ENCODE results near the gene PRMT7. TPM values are rescaled to one million over a fixed set of nuclear protein-coding genes. Genes with fewer than 3 reads are reported as not detected.
"Not testable (repeated sequence)": the region's sequence is repeated elsewhere in the genome, so short reads cannot be mapped to it uniquely, and the experiment has no call there.

Gene PRMT7
- total RNA-seq, 4 donors from 2014 or later = 22.3 to 56.7 (median 35.8) TPM

DNA sequence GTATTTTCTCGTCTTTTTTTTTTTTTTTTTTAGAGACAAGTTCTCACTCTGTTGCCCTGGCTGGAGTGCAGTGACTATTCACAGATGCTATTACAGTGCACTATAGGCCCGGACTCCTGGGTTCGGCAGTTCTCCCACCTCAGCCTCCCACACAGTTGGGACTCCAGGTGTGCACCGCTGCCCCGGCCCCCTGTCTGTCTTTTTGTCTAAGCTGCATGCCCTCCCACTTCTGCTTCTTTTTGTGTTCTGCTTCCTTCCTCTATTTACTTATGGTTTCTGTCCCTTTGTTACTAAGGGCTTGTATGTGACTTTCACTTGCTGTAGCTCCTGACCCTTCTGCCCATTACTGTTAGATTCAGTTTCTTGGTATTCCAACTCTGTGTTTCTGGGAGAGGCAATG lies 26.0 kb upstream of the PRMT7 start:
- TF ChIP-seq, protein P1, sequence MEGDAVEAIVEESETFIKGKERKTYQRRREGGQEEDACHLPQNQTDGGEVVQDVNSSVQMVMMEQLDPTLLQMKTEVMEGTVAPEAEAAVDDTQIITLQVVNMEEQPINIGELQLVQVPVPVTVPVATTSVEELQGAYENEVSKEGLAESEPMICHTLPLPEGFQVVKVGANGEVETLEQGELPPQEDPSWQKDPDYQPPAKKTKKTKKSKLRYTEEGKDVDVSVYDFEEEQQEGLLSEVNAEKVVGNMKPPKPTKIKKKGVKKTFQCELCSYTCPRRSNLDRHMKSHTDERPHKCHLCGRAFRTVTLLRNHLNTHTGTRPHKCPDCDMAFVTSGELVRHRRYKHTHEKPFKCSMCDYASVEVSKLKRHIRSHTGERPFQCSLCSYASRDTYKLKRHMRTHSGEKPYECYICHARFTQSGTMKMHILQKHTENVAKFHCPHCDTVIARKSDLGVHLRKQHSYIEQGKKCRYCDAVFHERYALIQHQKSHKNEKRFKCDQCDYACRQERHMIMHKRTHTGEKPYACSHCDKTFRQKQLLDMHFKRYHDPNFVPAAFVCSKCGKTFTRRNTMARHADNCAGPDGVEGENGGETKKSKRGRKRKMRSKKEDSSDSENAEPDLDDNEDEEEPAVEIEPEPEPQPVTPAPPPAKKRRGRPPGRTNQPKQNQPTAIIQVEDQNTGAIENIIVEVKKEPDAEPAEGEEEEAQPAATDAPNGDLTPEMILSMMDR (IDR thresholded peaks at IDR 0.05) = no peak
- DNase-seq (ENCODE audit: low spot score) = no peak
- no peak for ATAC-seq (ENCODE audit: low FRiP score)

DNA sequence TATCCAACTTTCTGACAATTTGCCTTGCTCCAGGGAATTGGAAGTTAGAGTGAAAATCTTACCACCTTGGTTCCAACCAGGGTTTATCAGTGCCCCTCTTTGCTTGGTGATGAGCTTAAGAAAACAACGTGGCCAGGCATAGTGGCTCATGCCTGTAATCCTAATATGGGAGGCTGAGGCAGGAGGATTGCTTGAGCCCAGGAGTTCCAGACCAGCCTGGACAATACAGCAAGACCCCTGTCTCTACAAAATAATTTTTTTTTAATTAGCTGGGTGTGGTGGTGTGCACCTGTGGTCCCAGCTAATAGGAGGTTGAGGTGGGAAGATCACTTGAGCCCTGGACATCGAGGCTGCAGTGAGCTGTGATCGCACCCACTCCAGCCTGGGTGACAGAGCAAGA lies 25.1 kb upstream of the PRMT7 start:
- TF ChIP-seq, protein P1 (IDR thresholded peaks at IDR 0.05) = no peak
- ATAC-seq (ENCODE audit: low FRiP score) = no peak

GRCh38 chr16:68286153-68287074 lies 24.4 kb upstream of the PRMT7 start:
- TF ChIP-seq, protein P1 (IDR thresholded peaks at IDR 0.05) = no peak
- no peak for DNase-seq (ENCODE audit: low spot score)
- ATAC-seq (ENCODE audit: low FRiP score) = no peak

More for the DNA sequence above, 25.1 kb upstream of the PRMT7 start:
- no peak for DNase-seq (ENCODE audit: low spot score)

DNA sequence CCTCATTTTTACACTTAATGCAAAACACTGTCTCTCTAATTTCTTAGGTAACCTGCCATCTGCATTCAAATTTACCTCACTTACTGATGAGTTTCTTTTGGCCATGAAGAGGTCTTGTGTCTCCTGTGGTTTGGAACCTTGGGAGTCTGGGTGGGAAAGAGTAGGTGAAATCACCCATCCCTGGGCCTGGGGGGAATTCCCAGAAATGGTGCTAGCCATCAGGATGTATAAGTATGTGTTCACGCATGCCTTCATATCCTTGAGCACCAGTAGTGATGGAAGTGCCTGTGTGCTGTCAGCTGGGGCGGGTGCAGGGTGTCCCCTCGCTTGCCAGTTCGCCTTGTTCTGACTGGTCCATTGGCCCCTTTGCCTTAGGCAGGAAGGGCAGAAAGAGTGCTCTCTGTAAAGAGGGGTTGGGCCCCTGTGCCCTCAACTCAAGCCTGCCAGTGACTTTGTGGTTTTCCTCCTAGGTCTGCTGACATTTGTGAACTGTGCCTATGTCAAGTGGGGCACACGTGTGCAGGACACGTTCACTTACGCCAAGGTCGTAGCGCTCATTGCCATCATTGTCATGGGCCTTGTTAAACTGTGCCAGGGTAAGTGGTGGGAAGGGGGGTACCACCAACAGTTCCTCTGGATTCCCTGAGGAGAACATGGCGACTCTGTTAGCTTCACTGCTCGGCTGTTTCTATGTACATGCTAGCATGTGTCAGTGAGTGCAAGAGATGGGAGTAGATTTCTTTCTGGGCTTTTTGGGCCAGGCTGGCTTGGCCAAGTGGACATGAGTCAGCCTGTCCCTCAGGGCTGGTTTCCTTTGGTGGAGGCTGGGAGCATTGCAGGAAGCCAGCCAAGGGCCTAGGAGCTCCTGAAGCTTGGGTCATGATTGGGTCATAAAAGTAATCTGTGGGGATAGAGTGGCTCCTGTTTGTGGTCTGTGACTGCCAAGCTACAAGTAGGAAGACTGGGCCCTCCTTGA lies 23.3 kb upstream of the PRMT7 start:
- peak; percentile 74 for ATAC-seq (ENCODE audit: low FRiP score)

GRCh38 chr16:68288252-68288650 lies 22.6 kb upstream of the PRMT7 start:
- TF ChIP-seq, protein P1 (IDR thresholded peaks at IDR 0.05) = no peak

More for the DNA sequence above, 23.3 kb upstream of the PRMT7 start:
- no peak for DNase-seq (ENCODE audit: low spot score)
- TF ChIP-seq, protein P1 (IDR thresholded peaks at IDR 0.05) = no peak

DNA sequence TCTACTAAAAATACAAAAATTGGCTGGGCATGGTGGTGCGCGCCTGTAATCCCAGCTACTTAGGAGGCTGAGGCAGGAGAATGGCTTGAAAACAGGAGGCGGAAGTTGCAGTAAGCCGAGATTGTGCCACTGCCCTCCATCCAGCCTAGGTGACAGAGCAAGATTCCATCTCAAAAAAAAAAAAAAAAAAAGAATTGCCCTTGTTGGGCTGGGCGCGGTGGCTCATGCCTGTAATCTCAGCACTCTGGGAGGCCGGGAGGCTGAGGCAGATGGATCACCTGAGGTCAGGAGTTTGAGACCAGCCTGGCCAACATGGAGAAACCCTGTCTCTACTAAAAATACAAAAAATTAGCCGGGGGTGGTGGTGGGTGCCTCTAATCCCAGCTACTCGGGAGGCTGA lies 22.0 kb upstream of the PRMT7 start:
- not testable (repeated sequence) for ATAC-seq (ENCODE audit: low FRiP score)

More at GRCh38 chr16:68288252-68288650, 22.6 kb upstream of the PRMT7 start:
- DNase-seq (ENCODE audit: low spot score) (no peak), ATAC-seq (ENCODE audit: low FRiP score) (no peak)

GRCh38 chr16:68289202-68289601 lies 21.6 kb upstream of the PRMT7 start:
- TF ChIP-seq, protein P1 (IDR thresholded peaks at IDR 0.05) = no peak
- DNase-seq (ENCODE audit: low spot score) = no peak
- ATAC-seq (ENCODE audit: low FRiP score) = no peak

More for the DNA sequence above, 22.0 kb upstream of the PRMT7 start:
- DNase-seq (ENCODE audit: low spot score) = not testable (repeated sequence)
